GM11168 (cell line): Measurements from ENCODE around the gene BRIX1.

ENCODE experiments used
- in situ Hi-C: fragments of 300-500 bp; cut with MboI; formaldehyde crosslinking; loops from one replicate; pipeline ENCODE4 v1.12.0; 2022; ENCODE audit warnings: low sequenced_read_pairs; ENCODE audit not compliant: unreplicated experiment

BRIX1 gene, protein sequence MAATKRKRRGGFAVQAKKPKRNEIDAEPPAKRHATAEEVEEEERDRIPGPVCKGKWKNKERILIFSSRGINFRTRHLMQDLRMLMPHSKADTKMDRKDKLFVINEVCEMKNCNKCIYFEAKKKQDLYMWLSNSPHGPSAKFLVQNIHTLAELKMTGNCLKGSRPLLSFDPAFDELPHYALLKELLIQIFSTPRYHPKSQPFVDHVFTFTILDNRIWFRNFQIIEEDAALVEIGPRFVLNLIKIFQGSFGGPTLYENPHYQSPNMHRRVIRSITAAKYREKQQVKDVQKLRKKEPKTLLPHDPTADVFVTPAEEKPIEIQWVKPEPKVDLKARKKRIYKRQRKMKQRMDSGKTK

DNA sequence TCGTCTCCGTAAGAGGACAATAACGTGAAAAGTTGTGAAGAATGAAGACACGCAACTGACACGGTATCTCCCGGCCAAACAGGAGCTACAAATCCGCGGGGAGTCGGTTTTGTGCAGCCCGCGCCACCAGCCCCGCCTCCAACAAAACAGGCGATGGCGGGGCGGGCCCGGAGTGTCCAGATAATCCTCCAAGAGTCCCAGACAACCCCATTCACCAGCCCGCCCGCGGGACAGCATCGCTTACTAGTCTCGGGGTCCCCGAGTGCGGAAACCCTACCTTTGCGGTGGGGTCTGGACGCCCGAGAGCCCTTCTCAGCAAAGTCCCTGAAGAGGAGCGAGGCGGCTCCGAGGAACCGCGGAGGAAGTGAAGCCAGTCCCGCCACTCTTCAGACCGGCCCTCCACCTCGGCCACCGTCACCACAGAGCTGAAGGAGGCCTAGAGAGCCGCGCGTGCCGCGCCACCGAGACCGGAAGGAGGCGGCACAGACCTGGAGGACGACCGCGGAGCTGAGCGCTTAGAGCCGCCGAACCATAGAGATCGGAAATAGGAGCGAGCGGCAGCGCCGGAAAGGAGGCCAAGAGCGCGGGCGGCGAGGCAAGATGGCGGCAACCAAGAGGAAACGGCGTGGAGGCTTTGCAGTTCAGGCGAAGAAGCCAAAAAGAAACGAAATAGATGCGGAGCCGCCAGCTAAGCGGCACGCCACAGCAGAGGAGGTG, at the start of gene BRIX1, which contains the start of gene RAD1:
Gene BRIX1 (plus strand): TSS at position 573 of the 717 bp plus-strand sequence. CDS start 28 bp downstream, at position 601.
Gene RAD1 (minus strand): TSS at position 366 of the 717 bp plus-strand sequence. CDS start 612 bp downstream, outside the sequence.
- in situ Hi-C loops, result loop anchor here (25.0 kb wide), 1 partner anchor 403 kb away; no protein-coding TSS in a partner anchor

DNA sequence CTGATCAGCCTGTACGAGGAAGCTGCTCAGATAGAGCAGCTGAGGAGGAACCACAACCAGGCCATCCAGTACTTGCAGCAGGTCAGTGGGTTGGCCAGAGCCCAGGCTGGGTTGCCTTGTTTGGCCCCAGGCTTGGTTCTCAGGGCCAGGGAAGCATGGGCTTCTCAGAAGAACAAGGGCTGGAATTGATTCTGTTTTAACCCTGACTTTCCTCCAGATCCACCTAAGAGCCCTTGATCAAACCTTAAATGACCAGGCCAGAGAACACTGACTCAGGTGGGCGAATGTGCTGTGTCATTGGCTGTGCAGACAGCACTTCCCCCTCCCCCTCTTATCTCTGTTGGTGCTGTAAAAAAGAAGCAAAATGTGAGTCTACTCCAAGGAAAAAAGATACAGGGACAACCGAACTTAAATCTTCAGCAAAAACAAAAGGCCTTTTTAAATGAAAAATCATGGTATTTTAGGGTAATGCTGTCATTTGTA, 48.5 kb upstream of the BRIX1 start:
- in situ Hi-C loops, result no loop called here

DNA sequence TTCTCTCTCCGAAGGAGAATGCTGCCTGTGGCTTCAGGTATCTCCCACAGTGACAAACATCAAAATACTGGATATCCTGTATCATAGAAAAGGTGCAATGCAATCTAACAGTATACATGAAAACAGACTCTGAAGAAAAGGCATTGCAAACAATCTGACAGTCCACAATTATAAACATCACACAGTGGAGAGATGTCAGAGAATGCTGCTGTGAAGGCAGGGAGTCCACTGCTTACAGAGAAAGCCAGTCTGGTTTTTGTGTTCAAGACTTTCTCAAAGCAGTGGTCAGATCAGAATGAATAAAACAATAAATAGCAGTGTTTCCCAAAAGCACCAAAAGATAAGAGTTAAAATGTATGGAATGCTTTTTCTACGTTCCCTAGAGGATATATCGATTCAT, 47.9 kb upstream of the BRIX1 start:
- in situ Hi-C loops, result no loop called here

DNA sequence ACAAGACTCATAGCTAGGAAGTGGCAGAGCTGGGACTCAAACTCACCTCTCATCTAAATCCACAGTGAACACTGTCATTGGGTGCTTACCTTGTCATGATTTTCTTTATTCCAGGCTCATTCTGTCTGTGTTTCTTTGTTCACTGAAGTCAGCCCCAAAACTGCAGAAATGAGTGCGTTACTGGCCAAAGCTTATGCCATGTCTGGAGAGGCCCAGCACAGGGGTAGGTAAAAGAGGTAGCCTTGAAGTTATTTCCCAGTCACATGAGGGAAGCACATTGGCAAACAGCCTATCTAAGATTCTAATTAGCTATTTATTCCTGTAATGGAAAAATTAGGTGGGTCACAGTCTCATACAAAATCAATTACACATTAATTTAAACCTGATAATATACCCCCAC, 46.7 kb upstream of the BRIX1 start:
- in situ Hi-C loops, result no loop called here

DNA sequence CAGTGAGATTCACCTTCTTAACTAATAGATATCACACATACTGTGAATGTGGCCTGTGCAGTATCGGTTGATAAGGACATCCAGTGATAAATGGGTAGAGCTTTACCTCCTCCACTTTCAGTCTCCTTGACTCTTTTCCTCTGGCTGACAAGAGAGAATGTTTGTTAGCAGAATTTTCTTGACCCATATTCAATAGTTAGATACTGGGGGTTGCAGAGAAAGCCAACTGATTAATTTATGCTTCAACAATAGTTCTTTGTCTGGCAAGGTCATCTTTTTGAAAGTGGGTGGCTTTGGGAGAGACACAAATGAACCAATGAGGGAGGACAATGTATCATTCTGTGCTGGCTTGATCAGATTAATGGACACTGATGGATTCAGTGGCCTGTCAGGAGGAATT, 46.3 kb upstream of the BRIX1 start:
- in situ Hi-C loops, result no loop called here

DNA sequence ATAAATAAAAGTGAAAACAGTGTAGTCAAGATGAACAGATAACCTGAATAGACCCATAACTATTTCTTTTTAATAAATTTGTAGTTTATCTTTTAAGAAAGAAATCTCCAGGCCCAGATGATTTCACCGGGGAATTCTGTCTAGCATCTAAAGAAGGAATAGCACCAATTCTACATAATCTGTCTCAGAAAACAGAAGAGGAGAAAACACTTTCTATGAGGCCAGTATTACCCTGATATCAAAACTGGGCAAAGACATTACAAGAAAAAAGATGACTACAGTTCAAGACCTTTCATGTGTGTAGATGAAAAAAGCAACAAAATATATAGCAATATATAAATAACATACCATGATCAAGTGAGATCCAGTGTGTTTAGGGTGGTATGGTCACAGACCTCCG, 45.1 kb upstream of the BRIX1 start:
- in situ Hi-C loops, result no loop called here

DNA sequence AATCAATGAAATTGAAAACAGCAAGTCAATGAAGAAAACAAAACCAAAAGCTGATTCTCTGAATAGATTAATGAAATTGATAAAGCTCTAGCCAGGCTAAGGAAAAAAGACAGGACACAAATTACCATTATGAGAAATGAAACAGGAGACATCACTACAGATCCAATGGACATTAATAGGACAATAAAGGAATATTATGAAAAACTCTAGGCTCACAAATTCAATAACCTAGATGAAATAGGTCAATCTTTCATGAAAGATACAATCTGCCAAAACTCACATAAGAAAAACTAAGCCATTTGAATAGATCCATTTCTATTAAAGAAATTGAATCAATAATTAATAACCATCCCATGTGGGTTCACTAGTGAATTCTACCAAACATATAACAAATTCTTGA, 39.2 kb upstream of the BRIX1 start:
- in situ Hi-C loops, result loop anchor here (25.0 kb wide), 1 partner anchor 689 kb away; no protein-coding TSS in a partner anchor

DNA sequence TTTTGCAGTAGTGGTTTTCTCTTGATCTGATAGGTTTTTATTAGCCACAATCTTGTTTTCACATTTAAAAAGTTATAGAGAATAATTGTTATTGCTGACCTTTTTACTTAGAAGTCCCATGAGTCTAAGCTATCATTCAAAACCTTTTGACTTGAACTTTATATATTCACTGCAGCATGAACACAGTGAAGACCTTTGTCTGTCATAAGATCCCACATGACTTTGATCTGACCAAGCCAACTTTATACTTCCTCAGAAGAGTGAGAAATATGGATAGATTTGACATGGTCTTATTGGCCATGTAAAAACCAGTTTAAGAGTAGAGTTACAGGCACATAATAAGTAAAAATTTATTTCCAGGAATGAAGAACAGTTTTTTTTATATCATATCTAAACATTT, 34.3 kb upstream of the BRIX1 start:
- in situ Hi-C loops, result loop anchor here (25.0 kb wide), 1 partner anchor 694 kb away; no protein-coding TSS in a partner anchor

DNA sequence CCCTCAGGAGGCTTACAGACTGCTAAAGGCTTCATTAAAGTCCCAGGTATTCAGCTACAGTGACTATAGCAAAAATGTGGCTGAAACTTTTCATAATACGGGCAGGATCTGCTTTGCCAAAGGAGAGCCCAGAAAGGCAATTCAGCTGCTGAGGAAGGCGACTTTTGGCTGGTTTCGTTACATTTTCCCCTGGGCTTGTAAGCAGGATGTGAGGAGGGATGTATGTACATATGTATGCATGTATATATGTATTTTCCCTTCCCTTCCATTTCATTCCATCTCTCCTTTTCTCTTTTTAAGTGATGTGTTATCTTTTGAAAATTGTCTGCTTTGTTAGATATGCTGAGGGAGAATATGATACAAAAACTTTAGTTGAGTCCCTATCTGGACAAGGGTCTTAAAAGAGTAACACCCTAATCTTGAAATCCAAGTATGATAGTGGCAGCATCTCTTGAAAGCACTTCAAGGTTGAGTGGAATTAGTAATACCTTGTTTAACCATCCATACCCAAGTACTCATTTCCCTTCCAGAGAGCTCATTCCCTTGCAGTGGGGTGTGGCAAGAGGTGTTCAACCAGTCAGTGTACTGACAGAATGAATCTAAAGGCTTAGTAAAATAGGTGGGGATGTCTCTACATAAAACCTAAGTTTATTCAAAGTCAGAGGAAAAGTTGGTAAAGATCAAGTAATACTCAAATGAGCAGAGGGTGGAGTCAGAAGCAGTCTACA, 29.0 kb upstream of the BRIX1 start:
- in situ Hi-C loops, result loop anchor here (25.0 kb wide), 1 partner anchor 699 kb away; no protein-coding TSS in a partner anchor

DNA sequence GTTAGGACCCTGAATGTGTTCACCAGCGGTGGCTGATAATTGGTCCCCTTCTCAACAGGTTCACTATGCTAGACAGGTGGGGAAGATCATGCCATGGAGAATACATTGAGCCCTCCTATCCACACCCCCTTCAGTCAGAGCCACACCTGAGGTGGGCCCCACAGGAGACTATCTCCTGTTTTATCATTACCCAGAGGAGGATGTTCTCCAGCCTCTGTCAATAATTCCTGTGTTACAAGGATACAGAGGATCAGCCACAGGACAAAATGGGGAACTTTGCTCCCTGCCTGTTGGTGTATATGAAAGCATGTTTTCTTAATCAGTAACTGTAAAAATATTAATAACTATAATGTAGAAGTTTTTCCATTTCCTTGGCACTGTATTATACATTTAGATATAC, 26.1 kb upstream of the BRIX1 start:
- in situ Hi-C loops, result loop anchor here (25.0 kb wide), 1 partner anchor 702 kb away; no protein-coding TSS in a partner anchor

DNA sequence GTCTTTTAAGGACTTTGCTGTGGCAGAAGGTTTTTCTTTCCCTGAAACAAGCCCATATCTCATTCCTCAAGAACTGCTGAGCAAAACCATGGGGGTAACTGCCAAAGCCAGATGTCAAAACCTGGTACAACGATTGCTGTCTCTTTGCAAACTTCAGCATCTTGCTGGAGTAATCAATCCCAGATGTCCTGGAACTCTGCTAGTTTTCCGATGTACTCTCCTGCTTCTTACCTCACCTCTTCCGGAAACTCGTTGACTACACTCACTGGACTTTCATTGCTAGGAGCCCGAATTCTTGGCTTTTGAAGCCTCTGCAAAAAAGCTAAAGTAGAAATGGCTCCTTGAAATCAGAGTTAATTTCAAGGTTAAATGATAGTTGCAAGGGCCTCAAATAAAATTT, 23.5 kb upstream of the BRIX1 start:
- in situ Hi-C loops, result loop anchor here (25.0 kb wide), 1 partner anchor 705 kb away; no protein-coding TSS in a partner anchor

DNA sequence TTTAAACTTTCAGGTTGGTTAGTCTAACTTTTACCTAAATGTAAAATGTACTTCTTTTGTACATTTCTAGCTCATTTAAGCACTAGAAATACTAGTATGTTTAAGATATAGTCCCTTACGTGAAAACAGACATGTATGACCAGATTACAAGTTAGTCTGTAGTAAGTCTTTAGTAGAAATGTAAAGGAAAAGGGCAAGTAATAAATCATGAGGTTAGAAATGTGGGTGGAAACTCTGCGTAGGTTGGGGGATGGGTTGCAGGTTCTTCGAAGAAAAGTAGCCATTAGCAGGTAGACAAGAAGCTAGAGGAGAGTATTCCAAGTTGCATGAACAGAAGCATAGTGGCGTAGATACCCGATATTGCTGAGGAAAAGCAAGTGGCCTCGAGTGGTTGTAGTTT, 23.1 kb upstream of the BRIX1 start:
- in situ Hi-C loops, result loop anchor here (25.0 kb wide), 1 partner anchor 705 kb away; no protein-coding TSS in a partner anchor

DNA sequence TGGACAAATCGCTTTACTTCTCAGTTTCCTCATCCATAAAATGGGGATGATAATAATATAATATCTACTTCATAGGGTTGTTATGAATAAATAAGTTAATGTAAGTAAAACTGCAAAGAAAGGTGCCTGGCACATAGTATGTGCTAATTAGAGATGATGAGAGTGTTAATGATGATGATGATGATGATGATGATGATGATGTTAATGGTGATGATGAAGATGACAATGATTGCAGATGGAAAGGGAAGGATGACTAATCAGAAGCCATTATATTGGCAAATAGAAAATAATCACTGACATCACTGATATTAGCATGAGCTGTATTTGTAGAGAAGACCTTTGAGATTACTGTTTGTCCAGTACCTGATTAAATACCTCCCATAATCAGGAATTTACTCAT, 20.8 kb upstream of the BRIX1 start:
- in situ Hi-C loops, result loop anchor here (25.0 kb wide), 1 partner anchor 707 kb away; no protein-coding TSS in a partner anchor

DNA sequence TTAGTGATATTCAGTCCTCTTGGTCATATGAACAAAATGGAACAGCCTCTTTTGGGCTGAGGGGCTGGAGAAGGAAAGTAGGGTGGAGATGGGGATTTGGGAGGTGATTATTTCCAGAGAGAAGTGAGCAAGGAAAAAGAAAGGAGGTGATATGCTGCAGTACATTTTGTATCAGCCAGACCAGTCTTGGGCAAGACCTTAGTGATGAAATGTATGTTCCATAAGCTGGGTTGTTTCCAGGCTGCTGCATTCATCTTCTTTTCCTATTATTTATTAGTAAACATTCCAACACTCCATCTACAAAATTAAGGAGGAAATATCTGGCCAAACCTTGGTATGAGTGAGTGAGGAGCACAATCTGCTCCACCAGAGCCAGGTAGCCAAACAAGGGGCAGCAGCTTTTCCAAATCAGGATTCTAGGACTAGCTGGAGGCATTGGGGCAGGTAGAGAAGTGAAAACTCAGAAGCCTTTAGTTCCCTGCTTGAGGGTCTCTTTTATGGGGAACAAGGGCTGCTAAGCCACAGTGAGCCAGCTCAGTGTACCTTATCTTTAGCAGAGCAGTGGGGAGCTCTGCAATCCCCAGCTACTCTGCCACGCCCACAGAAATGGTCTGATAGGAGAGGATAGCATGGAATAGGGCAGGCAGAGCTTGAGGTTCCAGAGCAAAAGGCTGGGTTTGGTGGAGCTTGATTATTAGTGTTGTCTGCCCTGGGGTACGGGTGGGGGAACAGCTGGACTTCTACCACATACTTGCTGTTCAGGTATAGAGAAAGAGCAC, 19.7 kb upstream of the BRIX1 start:
- in situ Hi-C loops, result loop anchor here (25.0 kb wide), 1 partner anchor 709 kb away; no protein-coding TSS in a partner anchor

DNA sequence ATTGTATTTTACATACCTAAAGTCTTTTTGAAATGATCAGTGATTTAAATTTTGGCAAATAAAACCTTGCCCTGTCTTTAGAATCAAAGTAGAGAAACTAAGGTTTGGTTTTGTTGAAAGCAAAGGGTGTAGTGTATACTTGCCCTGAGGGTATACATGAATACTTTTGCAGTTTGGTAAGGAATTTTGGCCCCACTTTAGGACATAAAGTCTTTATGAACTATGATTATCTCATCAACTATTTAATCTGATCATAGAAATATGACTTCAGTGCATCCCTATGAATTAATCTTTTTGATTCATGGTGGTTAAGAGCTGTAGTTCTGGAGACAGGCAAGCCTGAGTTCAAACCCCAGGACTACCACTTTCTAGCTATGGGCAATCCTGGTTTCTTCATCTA, 17.9 kb upstream of the BRIX1 start:
- in situ Hi-C loops, result loop anchor here (25.0 kb wide), 1 partner anchor 710 kb away; no protein-coding TSS in a partner anchor

DNA sequence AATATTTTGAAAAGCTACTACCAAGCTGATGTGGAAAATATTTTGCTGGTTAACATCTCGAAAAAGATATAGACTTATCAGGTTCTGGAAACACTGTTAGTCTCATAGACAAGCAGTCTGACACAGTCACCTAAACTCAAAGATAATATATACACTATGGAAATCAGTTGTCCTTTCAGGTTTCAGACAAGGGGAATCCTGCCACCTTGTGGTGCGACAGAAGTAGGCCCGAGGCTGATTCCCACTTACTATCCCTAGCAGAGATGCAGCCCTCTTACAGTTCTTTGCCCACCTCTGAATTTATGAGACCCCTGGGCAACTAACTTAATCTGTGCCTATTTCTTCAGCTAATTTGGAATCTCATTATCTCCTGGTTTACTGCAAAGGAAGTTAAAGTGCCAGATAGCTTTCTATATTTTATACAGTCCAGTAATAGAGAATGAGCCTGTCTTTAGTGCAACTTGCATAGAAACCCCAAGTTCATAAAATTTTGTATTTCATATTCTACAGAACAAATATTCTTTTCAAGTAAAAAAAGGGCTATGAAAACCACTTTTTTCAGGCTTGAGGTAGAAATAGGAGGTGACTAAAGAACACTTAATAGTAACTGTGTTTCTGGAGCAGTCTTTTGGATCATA, 17.1 kb upstream of the BRIX1 start:
- in situ Hi-C loops, result loop anchor here (25.0 kb wide), 1 partner anchor 711 kb away; no protein-coding TSS in a partner anchor

DNA sequence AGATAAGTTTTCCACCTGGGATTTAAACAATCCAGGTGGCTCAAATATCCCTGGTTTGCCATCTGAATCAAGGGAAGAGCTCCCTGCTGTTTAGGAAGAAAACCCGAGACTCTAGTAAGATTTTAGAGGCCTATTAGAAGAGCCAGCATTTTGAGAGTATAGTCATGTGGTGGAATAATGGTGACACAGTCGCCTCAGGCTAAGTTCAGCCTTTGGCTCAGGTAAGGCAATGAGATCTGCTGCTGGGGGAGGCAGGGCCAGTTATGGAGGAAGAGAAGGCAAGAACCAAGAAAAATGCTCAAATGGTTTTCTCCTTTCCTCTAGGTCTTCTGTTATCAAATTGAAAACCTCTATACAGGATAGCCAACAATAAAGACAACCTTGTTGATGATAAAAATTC, 16.4 kb upstream of the BRIX1 start:
- in situ Hi-C loops, result loop anchor here (25.0 kb wide), 1 partner anchor 712 kb away; no protein-coding TSS in a partner anchor

DNA sequence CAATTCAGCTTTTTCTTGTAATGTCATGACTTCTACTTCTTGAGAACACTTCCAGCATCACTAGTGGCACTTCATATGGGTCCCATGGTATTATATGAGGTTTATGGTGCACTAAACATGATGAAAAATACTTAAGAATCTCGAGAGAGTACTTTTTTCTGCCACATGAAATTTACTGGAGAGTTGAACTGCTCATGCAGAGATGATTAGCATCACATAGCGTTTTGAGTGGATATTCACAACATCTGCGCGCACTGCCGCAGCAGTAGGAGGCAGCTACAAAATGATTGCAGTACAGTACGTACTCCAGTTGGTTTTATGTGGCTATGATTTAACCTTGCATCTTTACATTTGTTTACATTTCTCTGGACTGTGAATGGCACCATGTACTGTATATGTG, 14.9 kb upstream of the BRIX1 start:
- in situ Hi-C loops, result loop anchor here (25.0 kb wide), 1 partner anchor 388 kb away; no protein-coding TSS in a partner anchor

DNA sequence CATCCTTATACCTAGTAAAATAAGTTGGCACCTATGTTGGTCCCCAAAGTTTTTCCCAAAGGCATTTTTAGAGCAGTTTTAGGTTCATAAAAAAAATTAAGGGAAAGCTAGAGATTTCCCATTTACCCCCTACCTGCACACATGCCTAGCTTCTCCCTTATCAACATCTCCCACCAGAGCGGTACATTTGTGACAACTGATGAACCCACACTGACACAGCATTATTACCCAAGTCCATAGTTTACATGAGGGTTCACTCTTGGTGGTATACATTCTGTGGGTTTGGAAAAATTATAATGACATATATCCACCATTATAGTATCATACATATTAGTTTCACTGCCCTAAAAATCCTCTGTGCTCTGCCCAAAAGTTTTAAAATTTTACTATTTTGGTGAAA, 12.3 kb upstream of the BRIX1 start:
- in situ Hi-C loops, result loop anchor here (25.0 kb wide), 1 partner anchor 391 kb away; no protein-coding TSS in a partner anchor
